ENCODE measurements around the gene C1QTNF4.

C1QTNF4 gene

DNA sequence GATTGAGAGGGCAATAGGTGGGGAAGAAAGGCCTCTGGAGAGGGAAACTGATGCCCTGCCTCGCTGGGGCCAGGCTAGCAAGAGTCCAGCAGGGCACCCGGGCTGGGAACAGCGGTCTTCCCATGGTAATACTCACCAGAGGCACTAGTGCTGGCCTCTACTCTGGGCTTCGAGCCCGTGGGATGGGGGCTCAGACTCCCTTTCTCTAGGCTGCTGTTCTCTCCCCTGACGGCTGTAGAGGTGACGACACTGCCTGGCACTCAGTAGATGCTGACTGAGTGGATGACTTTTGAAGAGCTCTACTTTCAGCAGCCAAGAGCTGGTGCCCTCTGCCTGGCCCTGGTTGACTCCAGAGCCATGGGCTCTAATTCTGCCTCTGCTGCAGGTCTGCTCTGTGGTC lies 818 bp upstream of the C1QTNF4 start:
- no peak for DNase-seq (ENCODE audit: low read depth, low spot score)
- no peak overlapping the region for H3K27ac ChIP-seq

DNA sequence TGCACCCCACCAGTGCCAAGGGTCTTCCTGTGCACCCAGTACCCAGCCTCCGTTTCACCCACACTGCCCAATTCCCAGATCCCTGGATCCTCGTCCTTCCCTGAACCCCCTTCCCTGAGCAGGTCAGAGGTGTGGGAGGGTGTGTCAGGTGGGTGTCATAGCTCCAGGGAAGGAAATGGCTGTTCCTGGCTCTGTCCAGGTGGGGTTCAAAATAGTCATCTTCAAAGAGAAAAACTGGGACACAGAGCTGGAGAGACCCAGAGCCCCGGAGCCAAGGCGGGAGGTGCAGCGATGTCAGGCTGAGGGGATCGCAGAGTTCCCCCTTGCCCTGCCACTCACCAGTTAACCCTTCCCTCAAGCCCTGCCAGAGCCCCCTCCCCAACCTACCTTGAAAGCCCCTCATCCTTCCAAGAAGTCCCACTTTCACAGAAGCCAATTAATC lies 698 bp downstream of the C1QTNF4 start:
- H3K27ac ChIP-seq = no peak overlapping the region
- no peak for DNase-seq (ENCODE audit: low read depth, low spot score)

DNA sequence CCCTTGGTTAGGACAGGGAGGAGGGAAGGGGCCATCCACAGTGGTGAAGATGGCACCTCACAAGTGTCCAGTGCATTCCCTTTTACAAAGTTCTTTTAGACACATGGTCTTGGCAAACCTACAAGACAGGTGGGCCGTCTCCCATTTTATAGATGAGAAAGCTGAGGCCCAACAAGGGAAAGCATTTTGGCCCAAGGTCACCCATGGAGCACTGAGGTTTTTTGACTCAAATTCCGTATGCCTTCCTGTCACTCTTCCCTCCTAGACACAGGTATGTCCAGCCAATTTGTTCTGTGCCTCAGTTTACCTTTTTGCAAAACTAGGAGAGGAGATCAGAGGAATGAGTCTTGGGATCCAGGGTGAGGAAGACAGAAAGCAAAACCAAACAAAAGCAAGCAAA lies 1.2 kb downstream of the C1QTNF4 start:
- DNase-seq (ENCODE audit: low read depth, low spot score) = no peak
- no peak overlapping the region for H3K27ac ChIP-seq

DNA sequence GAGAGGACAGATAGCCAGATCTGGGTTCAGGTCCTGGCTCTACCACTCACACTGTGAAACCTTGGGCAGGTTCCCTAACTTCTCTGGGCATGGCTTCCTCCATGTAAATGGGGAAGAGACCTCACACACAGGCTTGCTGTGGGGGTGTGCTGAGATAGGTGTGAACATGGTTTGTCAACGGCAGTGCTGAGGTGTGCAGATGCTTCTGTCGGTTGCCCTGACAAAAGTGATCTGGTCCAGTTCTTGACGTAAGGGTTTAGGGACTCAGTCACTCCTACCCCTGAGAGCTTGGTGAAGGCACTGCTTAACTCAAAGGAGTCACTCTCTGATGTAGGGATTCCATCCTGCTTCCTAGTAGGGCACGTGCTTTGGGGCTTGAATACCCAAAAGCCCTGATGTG lies 2.0 kb downstream of the C1QTNF4 start:
- DNase-seq (ENCODE audit: low read depth, low spot score) = no peak
- H3K27ac ChIP-seq = no peak overlapping the region

DNA sequence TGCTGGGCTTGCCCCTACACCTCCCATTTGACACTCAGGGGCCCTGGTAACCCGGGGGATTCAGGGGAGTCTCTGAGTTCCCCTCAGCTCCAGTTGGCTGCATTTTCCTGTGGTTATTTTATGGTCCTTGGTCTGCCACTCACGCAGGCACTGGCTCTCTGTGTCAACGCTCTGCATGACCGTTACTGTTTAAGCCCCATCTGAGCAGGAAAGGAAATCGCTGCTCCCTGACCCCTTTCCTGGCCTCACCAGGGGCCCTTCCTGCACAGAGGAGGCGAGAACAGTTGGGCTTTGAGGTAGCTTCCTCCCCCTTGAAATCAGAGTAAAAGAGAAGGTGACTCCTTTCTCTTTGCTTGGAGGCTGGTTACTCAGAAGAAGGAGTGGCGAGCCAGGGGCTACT lies 2.4 kb downstream of the C1QTNF4 start:
- no peak for DNase-seq (ENCODE audit: low read depth, low spot score)
- H3K27ac ChIP-seq = no peak overlapping the region

DNA sequence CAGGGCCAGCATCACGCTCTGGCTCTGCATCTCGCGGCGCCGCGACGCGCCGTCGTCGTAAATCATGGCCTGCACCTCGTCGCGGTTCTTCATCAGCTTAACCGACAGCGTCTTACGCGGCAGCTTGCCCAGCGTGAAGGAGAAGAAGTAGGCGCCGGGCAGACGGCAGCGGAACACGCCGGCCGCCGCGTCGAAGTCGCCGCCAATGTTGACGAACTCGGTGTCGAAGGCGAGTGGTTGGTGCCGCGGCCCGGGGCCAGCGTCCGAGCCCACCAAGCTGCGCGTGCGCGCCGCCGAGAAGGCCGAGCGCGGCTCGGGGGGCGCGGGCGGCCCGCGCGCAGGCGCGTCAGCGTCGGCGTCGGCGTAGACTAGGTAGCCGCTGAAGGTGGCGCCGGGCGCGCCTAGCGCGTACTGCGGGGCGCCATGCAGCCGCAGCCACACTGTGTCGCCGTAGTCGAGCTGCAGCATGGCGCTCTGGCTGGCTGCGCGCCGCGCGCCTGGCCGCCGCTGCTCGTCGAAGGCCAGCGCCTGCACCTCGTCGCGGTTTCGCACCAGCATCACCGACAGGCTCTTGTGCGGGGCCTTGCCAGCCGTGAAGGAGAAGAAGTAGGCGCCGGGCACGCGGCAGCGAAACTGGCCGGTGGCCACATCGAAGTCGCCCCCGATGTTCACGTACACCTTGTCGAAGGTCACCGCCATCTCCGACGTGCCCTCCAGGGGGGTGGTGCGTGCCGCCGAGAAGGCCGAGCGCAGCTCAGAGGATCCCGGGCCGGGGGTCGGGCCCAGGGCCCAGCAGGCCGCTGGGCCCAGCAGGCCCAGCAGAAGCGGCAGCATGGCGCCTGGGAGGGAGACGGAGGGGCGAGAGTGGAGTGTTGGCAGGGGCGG lies 4.0 kb downstream of the C1QTNF4 start:
- no peak overlapping the region for H3K27ac ChIP-seq
- DNase-seq (ENCODE audit: low read depth, low spot score) = no peak

DNA sequence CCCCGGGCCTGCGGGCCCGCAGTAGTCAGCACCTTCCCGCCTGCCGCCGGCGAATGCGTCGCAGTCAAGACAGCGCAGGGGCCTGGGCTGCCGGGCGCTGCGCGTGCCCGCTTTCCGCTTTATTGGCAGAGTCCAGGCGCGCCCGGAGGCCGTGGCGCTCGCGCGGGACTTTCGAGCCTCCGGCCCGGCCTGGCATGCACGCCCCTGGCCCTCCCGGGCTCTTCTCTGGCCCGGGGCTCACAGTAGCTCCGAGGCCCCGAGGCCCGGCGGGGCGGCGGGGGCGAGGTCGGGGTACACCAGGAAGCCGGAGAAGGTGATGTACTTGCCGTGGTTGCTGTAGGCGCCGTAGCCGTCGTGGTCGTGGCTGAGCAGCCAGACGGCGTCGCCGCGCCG lies 4.6 kb downstream of the C1QTNF4 start:
- H3K27ac ChIP-seq = no peak overlapping the region
- no peak for DNase-seq (ENCODE audit: low read depth, low spot score)

DNA sequence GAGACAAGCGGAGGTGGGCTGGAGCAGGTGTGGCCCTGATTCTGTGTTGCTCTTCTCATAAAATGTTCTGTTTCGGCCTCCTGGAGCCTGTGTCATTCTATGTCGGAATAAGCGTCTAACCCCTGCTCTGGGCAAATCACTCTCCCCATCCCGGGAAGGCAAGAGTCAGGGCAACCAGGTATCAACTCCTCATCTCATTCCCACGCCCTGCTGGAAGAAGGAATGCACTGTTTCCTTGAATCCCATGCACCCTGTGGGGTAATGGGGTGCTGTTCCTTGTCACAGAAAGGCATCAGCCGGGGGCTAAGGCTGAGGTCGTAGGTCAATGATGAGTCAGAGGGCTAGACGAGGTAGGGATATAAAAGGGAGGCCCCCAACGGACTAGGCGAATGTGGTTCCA lies 5.1 kb downstream of the C1QTNF4 start:
- DNase-seq (ENCODE audit: low read depth, low spot score) = no peak
- no peak overlapping the region for H3K27ac ChIP-seq

DNA sequence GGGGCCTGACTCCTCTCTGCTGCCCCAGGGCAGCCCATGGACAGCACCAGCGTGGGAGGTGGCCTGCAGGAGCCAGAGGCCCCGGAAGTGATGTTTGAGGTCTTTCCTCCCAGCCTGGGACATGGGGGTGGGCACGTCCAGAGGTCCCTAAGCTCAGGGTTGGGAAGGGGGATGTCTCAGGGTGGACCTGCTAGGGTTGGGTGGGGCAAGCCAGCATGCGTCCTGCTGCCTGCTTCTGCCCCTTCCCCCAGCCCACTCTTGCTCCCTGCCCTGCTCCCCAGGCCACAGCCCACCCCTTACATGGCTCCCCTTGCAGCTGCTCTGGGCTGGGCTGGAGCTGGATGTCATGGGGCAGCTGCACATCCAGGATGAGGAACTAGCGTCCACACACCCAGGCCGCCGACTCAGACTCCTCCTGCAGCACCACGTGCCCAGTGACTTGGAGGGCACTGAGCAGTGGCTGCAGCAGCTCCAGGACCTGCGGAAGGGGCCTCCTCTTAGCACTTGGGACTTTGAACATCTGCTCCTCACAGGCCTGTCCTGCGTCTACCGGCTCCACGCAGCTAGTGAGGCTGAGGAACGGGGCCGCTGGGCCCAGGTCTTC lies 6.4 kb downstream of the C1QTNF4 start:
- DNase-seq (ENCODE audit: low read depth, low spot score) = no peak

DNA sequence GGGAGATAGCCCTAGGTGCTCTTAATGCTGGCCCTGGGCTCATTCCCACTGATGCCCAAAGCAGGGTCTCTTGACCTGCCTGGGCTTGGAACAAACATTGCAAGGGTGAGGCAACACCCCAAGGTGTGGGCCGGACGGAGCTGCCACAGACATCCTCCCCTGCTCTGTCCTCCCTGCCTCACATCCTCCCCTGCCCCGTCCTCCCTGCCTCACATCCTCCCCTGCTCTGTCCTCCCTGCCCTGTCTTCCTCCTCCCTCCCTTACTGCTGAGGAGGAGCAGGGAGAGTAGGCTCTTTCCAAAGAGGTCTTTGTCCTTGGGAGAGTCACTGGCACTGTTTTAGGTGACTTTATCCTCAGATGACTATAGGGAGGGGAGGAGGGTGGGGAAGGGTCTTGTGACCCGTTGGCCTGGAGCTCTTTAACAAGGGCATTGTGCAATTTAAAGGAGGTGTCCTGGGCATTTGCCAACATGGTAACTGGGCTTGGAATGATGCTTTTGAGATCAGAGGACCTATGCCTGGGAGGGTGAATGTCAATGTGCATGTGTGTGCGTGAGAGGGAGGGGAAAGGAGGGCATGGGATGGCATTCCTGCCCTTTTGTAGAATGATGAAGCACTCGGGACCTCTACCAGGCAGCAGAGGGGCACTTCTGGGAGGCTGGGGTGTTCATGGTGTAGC lies 7.0 kb downstream of the C1QTNF4 start:
- H3K27ac ChIP-seq = no peak overlapping the region
- no peak for DNase-seq (ENCODE audit: low read depth, low spot score)

More for the DNA sequence above, 6.4 kb downstream of the C1QTNF4 start:
- H3K27ac ChIP-seq = no peak overlapping the region

DNA sequence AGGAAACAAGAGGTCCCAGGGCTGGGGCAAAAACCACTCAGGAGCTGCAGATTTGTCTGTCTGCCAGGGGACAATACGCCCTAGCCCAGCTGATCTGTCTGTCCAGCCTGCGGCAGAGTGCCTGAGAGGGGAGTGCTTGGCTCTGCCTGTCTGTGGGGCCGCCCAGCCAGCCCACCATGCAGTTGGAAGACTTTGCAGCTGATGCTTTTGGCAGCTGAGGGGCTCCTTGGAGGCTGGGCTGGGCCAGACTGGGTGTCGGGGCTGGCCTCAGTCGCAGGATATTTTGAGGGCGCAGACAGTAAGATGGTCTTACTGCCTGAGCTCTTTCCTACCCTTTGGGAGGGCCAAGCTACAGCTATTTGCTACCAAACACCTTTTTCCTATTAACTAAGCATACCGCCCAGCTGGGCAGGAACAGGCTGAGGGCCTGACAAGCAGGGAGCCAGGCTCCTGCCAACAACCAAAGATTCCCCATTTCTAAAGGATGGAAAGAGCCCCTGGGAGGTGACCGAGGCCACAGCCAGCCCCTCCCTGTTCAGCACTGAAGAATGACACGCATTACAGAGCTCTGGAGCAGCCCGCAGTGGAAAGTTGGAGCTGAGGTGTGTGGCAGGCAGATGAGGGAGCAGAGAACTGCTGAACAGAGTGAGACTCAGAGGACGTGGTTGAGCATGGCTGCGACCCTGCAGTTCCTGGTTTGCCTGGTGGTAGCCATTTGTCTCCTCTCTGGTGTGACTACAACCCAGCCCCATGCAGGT lies 7.9 kb downstream of the C1QTNF4 start, which contains the start of gene FAM180B:
Gene FAM180B (plus strand): TSS at position 581 of the 758 bp plus-strand sequence. CDS start 91 bp downstream, at position 672.
- no peak within 1 kb of the TSS for H3K27ac ChIP-seq

DNA sequence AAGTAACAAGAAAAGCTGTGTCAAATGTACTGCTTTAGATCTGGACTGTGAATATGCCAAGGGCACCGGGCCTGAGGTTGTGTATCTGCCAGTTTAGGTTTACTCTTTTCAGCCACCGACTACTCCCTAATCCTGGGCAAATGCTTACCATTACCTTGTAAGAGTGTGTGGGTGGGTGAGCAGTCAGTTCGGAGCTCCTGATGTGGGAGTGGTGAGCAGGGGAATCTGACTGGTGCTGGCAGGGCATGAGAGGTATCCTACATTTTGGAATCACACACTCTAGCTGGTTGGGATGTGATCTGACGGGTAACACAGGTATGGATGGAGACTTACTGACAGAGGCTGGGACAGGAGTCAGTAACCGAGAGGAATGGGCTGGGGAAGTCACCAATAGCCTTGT lies 10.4 kb downstream of the C1QTNF4 start:
- DNase-seq (ENCODE audit: low read depth, low spot score) = no peak
- H3K27ac ChIP-seq = no peak overlapping the region

More for the DNA sequence above, 7.9 kb downstream of the C1QTNF4 start, which contains the start of gene FAM180B:
- no peak for DNase-seq (ENCODE audit: low read depth, low spot score)

DNA sequence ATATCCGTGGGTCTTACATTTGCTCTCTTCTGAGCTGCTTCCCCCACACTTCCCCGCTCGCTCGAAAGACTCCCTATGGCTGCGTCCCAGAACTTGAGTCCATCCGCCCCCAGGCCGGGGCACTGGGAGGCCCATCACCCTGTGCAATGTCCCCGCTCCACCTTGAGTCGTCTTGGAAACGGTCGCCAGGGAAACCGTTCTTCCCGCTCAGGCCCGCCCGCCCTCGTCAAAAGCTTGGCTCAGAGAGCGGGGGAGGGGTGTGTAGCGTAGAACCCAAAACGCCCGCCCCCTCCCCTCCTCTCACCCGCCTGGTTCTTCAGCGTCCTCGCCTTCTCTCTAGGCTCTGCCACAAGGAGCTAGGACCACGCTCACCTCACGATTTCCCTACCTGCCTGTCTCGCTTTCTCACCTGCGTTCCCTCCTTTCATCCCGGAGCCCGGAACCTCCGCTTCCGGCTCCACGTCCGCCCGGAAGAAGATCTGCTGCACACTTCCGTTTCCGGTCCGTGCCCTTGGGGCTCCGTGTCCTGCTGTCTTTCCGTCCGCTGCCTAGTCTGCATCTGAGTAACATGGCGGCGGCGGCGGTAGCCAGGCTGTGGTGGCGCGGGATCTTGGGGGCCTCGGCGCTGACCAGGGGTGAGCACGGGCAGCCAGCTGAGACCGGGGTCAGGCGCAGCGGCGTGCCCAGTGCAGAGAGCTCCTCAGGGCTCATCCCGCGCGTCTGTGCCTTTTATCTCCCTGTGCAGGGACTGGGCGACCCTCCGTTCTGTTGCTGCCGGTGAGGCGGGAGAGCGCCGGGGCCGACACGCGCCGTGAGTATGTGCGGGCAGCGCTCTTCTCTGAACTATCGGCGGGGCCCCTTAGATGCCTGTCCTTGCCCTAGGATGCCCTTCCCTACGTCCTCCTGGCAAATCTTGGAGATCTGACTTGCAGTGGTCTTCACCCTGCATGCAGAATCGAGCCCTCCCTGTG lies 15.4 kb downstream of the C1QTNF4 start, which contains the start of the genes KBTBD4 and NDUFS3:
Gene KBTBD4 (minus strand): TSS at position 447 of the 971 bp plus-strand sequence. CDS start 19 bp downstream, at position 428.
Gene NDUFS3 (plus strand): TSS at position 551 of the 971 bp plus-strand sequence. CDS start 18 bp downstream, at position 569.
- DNase-seq (ENCODE audit: low read depth, low spot score) = peak; percentile 52
- peak within 1 kb of the TSS; percentile 65 for H3K27ac ChIP-seq

DNA sequence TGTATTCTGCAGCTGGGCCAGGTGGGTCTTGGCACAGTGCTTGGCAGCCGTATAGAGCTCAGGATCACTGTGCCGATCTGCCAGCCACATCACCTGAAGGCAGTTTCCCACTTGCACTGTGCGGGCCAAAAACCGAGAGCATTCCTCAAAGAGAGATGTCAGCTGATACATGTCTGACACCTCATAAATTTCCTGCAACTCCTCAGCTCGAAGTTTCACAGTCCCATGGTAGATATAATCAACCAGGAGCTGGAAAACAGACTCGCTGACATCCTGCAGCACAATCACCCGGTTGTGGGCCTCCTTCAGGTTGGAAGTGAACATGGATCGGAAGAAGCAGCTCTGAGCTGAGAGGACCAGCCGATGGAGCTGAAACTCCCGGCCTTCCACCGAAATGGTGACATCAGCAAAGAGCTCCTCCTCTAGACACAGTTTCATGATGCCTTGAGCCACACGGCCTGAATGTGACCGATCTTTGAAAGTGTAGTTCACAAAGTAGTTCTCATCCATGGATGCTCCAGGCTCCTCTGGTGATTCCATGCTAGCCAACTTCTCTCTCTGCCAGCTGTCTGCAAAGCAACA lies 16.7 kb downstream of the C1QTNF4 start:
- no peak for DNase-seq (ENCODE audit: low read depth, low spot score)
- peak overlapping the region; percentile 65 for H3K27ac ChIP-seq

DNA sequence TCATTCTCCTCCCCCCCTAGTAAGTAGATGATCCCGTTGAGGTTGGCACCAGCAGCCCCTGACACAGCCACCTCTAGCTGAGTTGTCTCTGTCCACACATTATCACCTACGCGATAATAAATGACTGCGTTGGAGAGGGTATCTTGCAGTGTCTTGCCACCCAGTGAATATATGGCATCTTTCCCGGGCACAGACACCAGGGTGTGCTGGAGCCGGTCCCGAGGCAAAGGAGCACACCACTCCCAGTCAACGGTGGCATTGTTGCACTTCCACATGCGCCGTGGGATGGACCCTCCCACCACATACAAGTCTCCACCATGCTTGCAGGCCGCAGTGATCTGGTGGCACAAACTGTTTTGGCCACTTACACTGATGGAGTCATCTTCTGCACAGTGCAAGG lies 20.9 kb downstream of the C1QTNF4 start:
- no peak for DNase-seq (ENCODE audit: low read depth, low spot score)
- H3K27ac ChIP-seq = no peak overlapping the region

DNA sequence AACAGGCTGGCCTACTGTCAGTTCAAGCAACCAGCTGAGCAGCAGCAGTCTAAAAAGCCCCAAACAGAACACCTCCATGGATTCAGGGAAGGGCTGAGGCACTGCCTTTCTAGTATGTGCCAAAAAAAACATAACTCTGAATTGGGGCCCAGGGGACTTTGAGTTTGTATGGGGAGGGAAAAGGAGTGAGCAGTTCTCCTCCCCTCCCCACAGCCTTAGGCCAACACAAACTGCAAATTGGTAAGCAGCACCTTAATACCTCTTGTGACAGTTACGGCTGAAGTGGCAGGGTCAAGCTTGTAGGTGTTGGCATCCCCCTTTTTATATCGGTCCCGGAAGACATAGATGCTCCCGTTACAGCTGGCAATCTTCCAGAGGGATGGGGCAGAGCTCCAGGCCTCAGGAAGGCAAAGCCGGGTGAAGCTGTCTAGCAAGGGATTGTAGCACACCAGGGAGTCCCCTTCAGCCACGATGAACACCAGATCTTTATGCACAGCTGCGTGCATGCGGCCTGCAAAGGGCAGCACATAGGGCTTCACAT lies 21.4 kb downstream of the C1QTNF4 start:
- H3K27ac ChIP-seq = peak overlapping the region; percentile 50
- DNase-seq (ENCODE audit: low read depth, low spot score) = no peak

DNA sequence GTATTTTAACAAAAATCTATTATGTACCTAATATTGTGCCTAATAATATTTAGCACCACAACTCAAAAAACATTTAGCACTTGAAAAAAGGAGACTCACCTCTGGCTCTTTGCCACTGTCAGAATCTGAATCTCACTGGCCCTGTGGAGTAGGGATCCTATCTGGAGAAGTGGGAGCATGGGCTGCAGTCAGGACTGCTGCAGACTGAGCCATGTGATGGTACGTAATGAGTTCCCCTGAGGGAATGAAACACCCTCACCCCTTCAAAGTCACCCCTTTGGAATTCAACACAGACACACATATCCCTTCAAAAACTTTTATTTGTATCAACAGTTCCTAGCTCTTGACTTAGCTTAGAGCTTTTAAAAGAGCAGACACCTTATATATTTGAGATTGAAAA lies 22.3 kb downstream of the C1QTNF4 start:
- DNase-seq (ENCODE audit: low read depth, low spot score) = no peak
- H3K27ac ChIP-seq = peak overlapping the region; percentile 50

DNA sequence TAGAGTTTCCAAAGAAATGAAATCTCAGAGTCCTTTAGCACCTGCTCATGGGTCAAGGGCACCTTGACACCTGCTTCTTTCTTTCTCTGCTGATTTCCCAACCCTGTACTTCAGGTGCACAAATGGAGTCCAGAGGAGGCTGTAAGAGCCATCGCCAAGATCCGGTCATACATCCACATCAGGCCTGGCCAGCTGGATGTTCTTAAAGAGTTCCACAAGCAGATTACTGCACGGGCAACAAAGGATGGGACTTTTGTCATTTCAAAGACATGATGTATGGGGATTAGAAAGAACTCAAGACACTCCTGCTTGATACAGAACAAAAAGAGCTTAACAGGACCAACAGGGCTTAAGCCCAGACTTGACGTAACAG lies 22.9 kb downstream of the C1QTNF4 start:
- peak overlapping the region; percentile 50 for H3K27ac ChIP-seq
- no peak for DNase-seq (ENCODE audit: low read depth, low spot score)

Data from epithelial cell of prostate (primary cell).